PFSK-1 (cell line): ENCODE results near the gene ABLIM2.

Source experiments
- REST ChIP-seq, 2 experiments: IDR thresholded peaks; 2 replicates each; pipeline versions ENCODE4 v1.6.1 to v1.8.0; 2011 to 2012; ENCODE audit warnings: low read depth in 2 of 2, low read length in 2 of 2, control low read depth in 1 of 2, inconsistent platforms in 1 of 2, mild to moderate bottlenecking in 1 of 2, moderate library complexity in 1 of 2; ENCODE audit not compliant: insufficient read depth in 1 of 2
- SIN3A ChIP-seq: IDR thresholded peaks from 2 replicates; pipeline ENCODE4 v1.6.1; 2012; ENCODE audit warnings: mild to moderate bottlenecking, low read length, moderate library complexity, borderline replicate concordance; ENCODE audit not compliant: insufficient read depth
- TAF1 ChIP-seq: IDR thresholded peaks from 2 replicates; pipeline ENCODE4 v1.6.1; 2012; ENCODE audit warnings: low read length, control low read depth, borderline replicate concordance; ENCODE audit not compliant: insufficient read depth

- TF ChIP-seq TAF1 (no peak), REST (IDR thresholded peaks at IDR 0.05; ENCODE audit: insufficient read depth in 1 of 2, low read depth in 2 of 2, low read length in 2 of 2) (no peak), SIN3A (no peak)
Measured at GRCh38 chr4:8129785-8130184, 28.8 kb downstream of the ABLIM2 start.
